Keratinocyte (primary cell): ENCODE data around the gene PHACTR1.

Source experiments
- CTCF ChIP-seq, 3 experiments: IDR thresholded peaks in 1 of 3; conservative IDR thresholded peaks in 1 of 3; optimal IDR thresholded peaks in 1 of 3; 2 replicates in 2 of 3; 3 replicates in 1 of 3; pipeline versions ENCODE3 to v1.5.1; 2011; ENCODE audit warnings: low read length in 3 of 3, mild to moderate bottlenecking in 3 of 3, moderate library complexity in 2 of 3, control low read depth in 1 of 3, inconsistent platforms in 1 of 3; ENCODE audit not compliant: insufficient read depth in 2 of 3; ENCODE audit errors: extremely low read depth in 1 of 3
- EZH2 ChIP-seq: IDR thresholded peaks from one replicate; pipeline ENCODE4 v1.6.1; 2012; ENCODE audit warnings: inconsistent platforms, mild to moderate bottlenecking, low read length, moderate library complexity

DNA sequence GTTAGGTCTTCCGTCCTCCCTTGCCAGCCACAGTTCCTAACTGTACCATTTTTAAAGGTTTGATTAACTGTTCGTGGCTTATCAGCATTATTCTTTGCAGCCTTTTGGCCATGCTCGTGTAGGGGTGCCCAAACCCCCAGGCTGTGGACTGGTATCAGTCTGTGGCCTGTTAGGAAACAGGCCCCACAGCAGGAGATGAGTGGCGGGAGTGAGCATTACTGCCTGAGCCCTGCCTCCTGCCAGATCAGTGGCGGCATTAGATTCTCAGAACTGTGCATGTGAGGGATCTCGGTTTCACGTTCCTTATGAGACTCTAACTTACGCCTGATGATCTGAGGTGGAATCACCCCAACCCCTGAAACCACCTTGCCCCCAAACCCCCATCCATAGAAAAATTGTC is 532.4 kb downstream of the PHACTR1 start:
- no peak for TF ChIP-seq CTCF (optimal IDR thresholded peaks at IDR 0.05 in 1 of 3, IDR thresholded peaks at IDR 0.05 in 1 of 3, conservative IDR thresholded peaks at IDR 0.05 in 1 of 3; ENCODE audit: extremely low read depth in 1 of 3, insufficient read depth in 2 of 3, low read length in 3 of 3)
- no peak for TF ChIP-seq EZH2
